PC-9 (cell line): ENCODE data around the gene MCTP1. TPM values are rescaled to one million over a fixed set of nuclear protein-coding genes. Genes with fewer than 3 reads are reported as not detected.
"Not testable (repeated sequence)": the region's sequence is repeated elsewhere in the genome, so short reads cannot be mapped to it uniquely, and the experiment has no call there.

Source experiments
- BruUV-seq: library from RNA; stranded (reverse); fragments of 400-500 nt; replicated peaks from 2 replicates; lab custom pipeline; 2021; lab: Mats Ljungman, UMichigan
- CTCF ChIA-PET: fragments of 300-600 bp; sonication (Branson Sonifier 250); formaldehyde crosslinking; loops from one replicate; lab custom pipeline; 2022; ENCODE audit warnings: antibody characterized with exemption; lab: Charles Lee
- POLR2A ChIA-PET: fragments of 300-600 bp; sonication (Branson Sonifier 250); formaldehyde crosslinking; loops from one replicate; lab custom pipeline; 2022; ENCODE audit warnings: antibody characterized with exemption; ENCODE audit not compliant: unreplicated experiment; lab: Charles Lee
- DNase-seq, 2 experiments: peaks; one replicate each; pipeline versions ENCODE4 v3.0.0 to v3.0.0-alpha.2; 2015 to 2022; ENCODE audit warnings: mixed read lengths in 1 of 2
- H2AFZ ChIP-seq: fragments of 200-600 bp; sonication (generic); 2 replicates; pipeline ENCODE4 v1.8.1; 2017; ENCODE audit warnings: antibody characterized with exemption
- H3F3A ChIP-seq: fragments of 200-600 bp; sonication (generic); 2 replicates; pipeline ENCODE4 v1.8.1; 2017; ENCODE audit warnings: antibody characterized with exemption, mild to moderate bottlenecking, low read depth; ENCODE audit not compliant: insufficient read depth
- H3K27ac ChIP-seq: fragments of 200-600 bp; sonication (generic); 2 replicates; pipeline ENCODE4 v1.6.1; 2016; ENCODE audit warnings: mixed run types
- H3K27me3 ChIP-seq: fragments of 200-600 bp; sonication (generic); 2 replicates; pipeline ENCODE4 v1.6.1; 2016; ENCODE audit warnings: low read depth, mixed run types; ENCODE audit not compliant: insufficient read depth
- H3K36me3 ChIP-seq: fragments of 200-600 bp; sonication (generic); 2 replicates; pipeline ENCODE4 v1.6.1; 2016; ENCODE audit warnings: low read depth, mixed run types
- H3K4me1 ChIP-seq: fragments of 200-600 bp; sonication (generic); replicated peaks from 2 replicates; pipeline ENCODE4 v1.6.1; 2016; ENCODE audit warnings: mixed run types; ENCODE audit not compliant: insufficient read depth
- H3K4me2 ChIP-seq: fragments of 200-600 bp; sonication (generic); 2 replicates; pipeline ENCODE4 v1.6.1; 2017; ENCODE audit warnings: mixed run types
- H3K4me3 ChIP-seq: fragments of 200-600 bp; sonication (generic); 2 replicates; pipeline ENCODE4 v1.6.1; 2016; ENCODE audit warnings: mixed run types
- H3K79me2 ChIP-seq: fragments of 200-600 bp; sonication (generic); 2 replicates; pipeline ENCODE4 v1.6.1; 2017; ENCODE audit warnings: low read depth, mixed run types
- H3K9me2 ChIP-seq: fragments of 200-600 bp; sonication (generic); 2 replicates; pipeline ENCODE4 v1.8.1; 2017; ENCODE audit warnings: mild to moderate bottlenecking; ENCODE audit not compliant: insufficient read depth
- H3K9me3 ChIP-seq: fragments of 200-600 bp; sonication (generic); 2 replicates; pipeline ENCODE4 v1.8.1; 2016; ENCODE audit warnings: low read depth; ENCODE audit not compliant: insufficient read depth
- H4K20me1 ChIP-seq: fragments of 200-600 bp; sonication (generic); 2 replicates; pipeline ENCODE4 v1.8.1; 2017; ENCODE audit not compliant: insufficient read depth
- EZH2 ChIP-seq: fragments of 200-600 bp; sonication (generic); IDR thresholded peaks from 2 replicates; pipeline ENCODE4 v1.8.0; 2017; ENCODE audit warnings: antibody characterized with exemption, low read depth
- intact Hi-C: fragments of 100-400 bp; cut with micrococcal nuclease; formaldehyde crosslinking; loops from one replicate; pipeline ENCODE4 v1.10.0; 2022; ENCODE audit not compliant: unreplicated experiment
- total RNA-seq: library from RNA; stranded (reverse); gene quantifications from 2 replicates; pipeline ENCODE4 v1.2.3, GENCODE V29; 2021
- TF ChIP-seq, protein P1 (sequence below): fragments of 200-600 bp; sonication (generic); conservative IDR thresholded peaks from 2 replicates; pipeline ENCODE4 v1.6.1; 2017; ENCODE audit warnings: mixed run types, antibody characterized with exemption, mild to moderate bottlenecking, moderate library complexity

The MCTP1 gene
- total RNA-seq, 1 experiment from 2014 or later: 3.9 TPM

DNA sequence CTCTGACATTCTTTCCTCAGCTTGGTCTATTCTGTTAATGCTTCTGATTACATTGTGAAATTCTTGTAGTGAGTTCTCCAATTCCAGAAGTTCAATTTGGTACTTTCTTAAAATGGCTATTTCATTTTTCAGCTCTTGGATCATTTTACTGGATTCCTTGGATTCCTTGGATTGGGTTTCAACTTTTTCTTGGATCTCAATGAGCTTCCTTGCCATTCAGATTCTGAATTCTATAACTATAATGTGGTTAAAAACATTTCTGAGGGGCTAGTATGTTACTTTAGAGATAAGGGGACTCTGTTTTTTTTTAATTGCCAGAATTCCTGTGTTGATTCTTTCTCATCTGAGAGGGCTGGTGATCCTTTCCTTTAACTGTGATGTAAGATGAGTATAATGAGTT is 136.4 kb downstream of the MCTP1 start:
- no peak for DNase-seq
- intact Hi-C loops: no loop called here
- H3K4me2 ChIP-seq: no peak overlapping the region
- BruUV-seq: no TSS peak
- TF ChIP-seq EZH2: no peak
- TF ChIP-seq, protein P1, sequence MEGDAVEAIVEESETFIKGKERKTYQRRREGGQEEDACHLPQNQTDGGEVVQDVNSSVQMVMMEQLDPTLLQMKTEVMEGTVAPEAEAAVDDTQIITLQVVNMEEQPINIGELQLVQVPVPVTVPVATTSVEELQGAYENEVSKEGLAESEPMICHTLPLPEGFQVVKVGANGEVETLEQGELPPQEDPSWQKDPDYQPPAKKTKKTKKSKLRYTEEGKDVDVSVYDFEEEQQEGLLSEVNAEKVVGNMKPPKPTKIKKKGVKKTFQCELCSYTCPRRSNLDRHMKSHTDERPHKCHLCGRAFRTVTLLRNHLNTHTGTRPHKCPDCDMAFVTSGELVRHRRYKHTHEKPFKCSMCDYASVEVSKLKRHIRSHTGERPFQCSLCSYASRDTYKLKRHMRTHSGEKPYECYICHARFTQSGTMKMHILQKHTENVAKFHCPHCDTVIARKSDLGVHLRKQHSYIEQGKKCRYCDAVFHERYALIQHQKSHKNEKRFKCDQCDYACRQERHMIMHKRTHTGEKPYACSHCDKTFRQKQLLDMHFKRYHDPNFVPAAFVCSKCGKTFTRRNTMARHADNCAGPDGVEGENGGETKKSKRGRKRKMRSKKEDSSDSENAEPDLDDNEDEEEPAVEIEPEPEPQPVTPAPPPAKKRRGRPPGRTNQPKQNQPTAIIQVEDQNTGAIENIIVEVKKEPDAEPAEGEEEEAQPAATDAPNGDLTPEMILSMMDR: no peak
- ChIA-PET CTCF (no interaction called here), POLR2A (no interaction called here)
- H4K20me1 ChIP-seq: no peaks in the 10 kb centered on the region
- no peak overlapping the region for H2AFZ ChIP-seq
- H3K9me2 ChIP-seq: no peaks in the 10 kb centered on the region
- no peaks in the 10 kb centered on the region for H3K27me3 ChIP-seq
- no peak overlapping the region for H3K4me3 ChIP-seq
- no peaks in the 10 kb centered on the region for H3K4me1 ChIP-seq
- no peak overlapping the region for H3K27ac ChIP-seq
- no peaks in the 10 kb centered on the region for H3K79me2 ChIP-seq
- H3F3A ChIP-seq: no peaks in the 10 kb centered on the region
- H3K9me3 ChIP-seq: no peaks in the 10 kb centered on the region
- H3K36me3 ChIP-seq: no peaks in the 10 kb centered on the region

DNA sequence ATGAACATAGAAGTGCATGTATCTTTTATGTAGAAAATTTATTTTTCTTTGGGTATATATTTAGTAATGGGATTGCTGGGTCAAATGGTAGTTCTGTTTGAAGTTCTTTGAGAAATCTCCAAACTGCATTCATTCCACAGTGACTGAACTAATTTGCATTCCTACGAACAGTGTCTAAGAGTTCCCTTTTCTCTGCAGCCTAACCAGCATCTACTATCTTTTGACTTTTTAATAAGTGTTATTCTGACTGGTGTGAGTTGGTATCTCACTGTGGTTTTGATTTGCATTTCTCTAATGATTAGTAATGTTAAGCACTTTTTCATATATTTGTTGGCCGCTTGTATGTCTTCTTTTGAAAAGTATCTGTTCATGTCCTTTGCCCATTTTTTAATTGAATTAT is 141.0 kb downstream of the MCTP1 start:
- H3K4me1 ChIP-seq, H3K4me2 ChIP-seq, intact Hi-C loops, H3K9me2 ChIP-seq, H3K79me2 ChIP-seq, H3K27me3 ChIP-seq, H2AFZ ChIP-seq, H3K27ac ChIP-seq, POLR2A ChIA-PET, H3K9me3 ChIP-seq, CTCF ChIA-PET, H3K36me3 ChIP-seq, H4K20me1 ChIP-seq, H3K4me3 ChIP-seq, DNase-seq, BruUV-seq, H3F3A ChIP-seq: not testable (repeated sequence)

DNA sequence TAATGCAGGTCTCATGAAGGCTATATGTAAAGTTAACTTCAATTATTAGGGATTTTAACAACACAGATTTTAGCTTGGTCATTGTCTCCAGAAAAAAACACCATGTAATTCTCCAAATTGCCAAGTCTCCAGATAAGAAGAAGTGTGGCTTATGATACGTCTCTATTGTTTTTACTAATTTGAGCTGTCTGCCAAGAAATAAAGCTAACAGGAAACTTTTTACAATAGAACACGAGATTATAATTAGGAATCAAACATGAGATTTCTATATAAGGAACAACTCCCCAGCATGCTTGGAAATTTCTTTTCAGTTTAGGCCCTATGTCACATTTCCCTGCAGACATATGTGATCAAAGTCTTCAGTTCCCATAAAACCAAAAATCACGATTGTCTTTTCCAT is 142.7 kb downstream of the MCTP1 start:
- TF ChIP-seq, protein P1: no peak
- no peak for TF ChIP-seq EZH2
- Histone ChIP-seq H2AFZ (no peak overlapping the region), H3K36me3 (no peaks in the 10 kb centered on the region), H3K27me3 (no peaks in the 10 kb centered on the region), H3K79me2 (no peaks in the 10 kb centered on the region), H4K20me1 (no peaks in the 10 kb centered on the region), H3K9me3 (no peaks in the 10 kb centered on the region), H3K27ac (no peak overlapping the region), H3K4me1 (no peaks in the 10 kb centered on the region), H3K4me2 (no peak overlapping the region), H3F3A (no peaks in the 10 kb centered on the region), H3K4me3 (no peak overlapping the region), H3K9me2 (0 out of 2 replicates have a peak, but pooled peaks cover 4% of the 10 kb centered on the region)
- POLR2A ChIA-PET: no interaction called here
- CTCF ChIA-PET: no interaction called here
- DNase-seq: no peak
- intact Hi-C loops: no loop called here
- BruUV-seq: no TSS peak

DNA sequence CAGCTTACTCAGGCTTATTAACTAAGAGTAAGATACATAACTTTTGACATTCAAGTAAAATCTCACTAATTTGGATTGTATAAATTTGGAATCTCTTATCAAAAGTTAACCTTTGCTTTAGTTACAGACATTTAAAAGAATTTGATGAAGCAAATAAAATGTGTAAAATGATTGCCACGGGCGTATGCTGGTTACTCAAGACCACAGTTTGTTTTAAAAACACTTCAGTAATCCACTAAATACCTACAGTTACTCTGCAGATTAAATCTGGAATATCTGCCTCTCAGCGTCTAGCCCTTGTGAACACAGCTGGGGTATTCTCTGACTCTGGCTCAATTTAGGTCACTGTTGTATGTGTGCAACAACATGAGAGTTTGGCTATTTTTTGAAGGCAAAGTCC is 143.8 kb downstream of the MCTP1 start:
- Histone ChIP-seq H3K9me3 (no peaks in the 10 kb centered on the region), H2AFZ (no peak overlapping the region), H3K4me3 (no peak overlapping the region), H3K27me3 (no peaks in the 10 kb centered on the region), H3K4me1 (no peaks in the 10 kb centered on the region), H3K79me2 (no peaks in the 10 kb centered on the region), H3K4me2 (no peak overlapping the region), H4K20me1 (no peaks in the 10 kb centered on the region), H3K36me3 (no peaks in the 10 kb centered on the region), H3K9me2 (0 out of 2 replicates have a peak, but pooled peaks cover 4% of the 10 kb centered on the region), H3K27ac (no peak overlapping the region), H3F3A (no peaks in the 10 kb centered on the region)
- TF ChIP-seq EZH2: no peak
- TF ChIP-seq, protein P1: no peak
- DNase-seq: no peak
- intact Hi-C loops: no loop called here
- POLR2A ChIA-PET: no interaction called here
- no TSS peak for BruUV-seq
- CTCF ChIA-PET: no interaction called here
